Measurements from ENCODE around the gene PCTP. TPM values are rescaled to one million over a fixed set of nuclear protein-coding genes. Genes with fewer than 3 reads are reported as not detected.

The PCTP gene
- total and polyA plus RNA-seq, 4 donors = 4.9 to 16.9 (median 10.0) TPM

- ATAC-seq (ENCODE audit: low FRiP score) = no peak
- Histone ChIP-seq H3K27me3 (ENCODE audit: control insufficient read depth in 1 of 2, insufficient read depth in 2 of 2, low read length in 1 of 2) (no peaks in the 10 kb centered on the region), H3K27ac (ENCODE audit: low read depth in 1 of 2, low read length in 2 of 2) (no peak overlapping the region), H3K4me1 (ENCODE audit: control insufficient read depth in 1 of 2, insufficient read depth in 2 of 2, low read length in 2 of 2) (peaks cover 0 to 6% of the 10 kb centered on the region in 2 donors), H3K9me3 (ENCODE audit: control insufficient read depth, low read length) (no peaks in the 10 kb centered on the region), H3K36me3 (ENCODE audit: control insufficient read depth in 1 of 2, insufficient read depth in 2 of 2, low read length in 1 of 2) (peaks cover 0 to 2% of the 10 kb centered on the region in 2 donors), H3K4me3 (ENCODE audit: low read length in 2 of 2) (no peak overlapping the region)
- intact Hi-C loops (cut with DNase I) = no loop called here
- DNase-seq = no peak
- 90 to 93% methylated on average over 2 of the region's 2 CpGs for WGBS, 2 donors
Observed at GRCh38 chr17:55756689-55757088, 5.8 kb downstream of the PCTP start.

- WGBS, 2 donors = 97 to 99% methylated on average over 1 of the region's 1 CpG
- peaks cover 0 to 2% of the 10 kb centered on the region in 2 donors for H3K36me3 ChIP-seq (ENCODE audit: control insufficient read depth in 1 of 2, insufficient read depth in 2 of 2, low read length in 1 of 2)
- H3K9me3 ChIP-seq (ENCODE audit: control insufficient read depth, low read length) = no peaks in the 10 kb centered on the region
- H3K4me1 ChIP-seq (ENCODE audit: control insufficient read depth in 1 of 2, insufficient read depth in 2 of 2, low read length in 2 of 2) = no peaks in the 10 kb centered on the region
- intact Hi-C loops (cut with DNase I) = no loop called here
- no peak for ATAC-seq (ENCODE audit: low FRiP score)
- H3K27me3 ChIP-seq (ENCODE audit: control insufficient read depth in 1 of 2, insufficient read depth in 2 of 2, low read length in 1 of 2) = no peaks in the 10 kb centered on the region
- no peak overlapping the region for H3K27ac ChIP-seq (ENCODE audit: low read depth in 1 of 2, low read length in 2 of 2)
- H3K4me3 ChIP-seq (ENCODE audit: low read length in 2 of 2) = no peak overlapping the region
- DNase-seq = no peak
Observed at GRCh38 chr17:55757659-55758058, 6.8 kb downstream of the PCTP start.

- H3K36me3 ChIP-seq (ENCODE audit: control insufficient read depth in 1 of 2, insufficient read depth in 2 of 2, low read length in 1 of 2) = peaks cover 0 to 2% of the 10 kb centered on the region in 2 donors
- no peaks in the 10 kb centered on the region for H3K27me3 ChIP-seq (ENCODE audit: control insufficient read depth in 1 of 2, insufficient read depth in 2 of 2, low read length in 1 of 2)
- ATAC-seq (ENCODE audit: low FRiP score) (no peak), DNase-seq (no peak)
- H3K4me3 ChIP-seq (ENCODE audit: low read length in 2 of 2) = no peak overlapping the region
- H3K4me1 ChIP-seq (ENCODE audit: control insufficient read depth in 1 of 2, insufficient read depth in 2 of 2, low read length in 2 of 2) = no peaks in the 10 kb centered on the region
- H3K9me3 ChIP-seq (ENCODE audit: control insufficient read depth, low read length) = no peaks in the 10 kb centered on the region
- no peak overlapping the region for H3K27ac ChIP-seq (ENCODE audit: low read depth in 1 of 2, low read length in 2 of 2)
- intact Hi-C loops (cut with DNase I) = no loop called here
Observed at GRCh38 chr17:55758171-55758570, 7.3 kb downstream of the PCTP start.

GRCh38 chr17:55760643-55761355 lies 9.9 kb downstream of the PCTP start:
- intact Hi-C loops (cut with DNase I) = no loop called here

GRCh38 chr17:55762086-55762858 lies 11.4 kb downstream of the PCTP start:
- ATAC-seq (ENCODE audit: low FRiP score) = no peak

More at GRCh38 chr17:55760643-55761355, 9.9 kb downstream of the PCTP start:
- 34 to 43% methylated on average over 3 of the region's 3 CpGs for WGBS, 2 donors
- H3K27me3 ChIP-seq (ENCODE audit: control insufficient read depth in 1 of 2, insufficient read depth in 2 of 2, low read length in 1 of 2) = no peaks in the 10 kb centered on the region
- H3K4me1 ChIP-seq (ENCODE audit: control insufficient read depth in 1 of 2, insufficient read depth in 2 of 2, low read length in 2 of 2) = no peaks in the 10 kb centered on the region
- H3K36me3 ChIP-seq (ENCODE audit: control insufficient read depth in 1 of 2, insufficient read depth in 2 of 2, low read length in 1 of 2) = no peaks in the 10 kb centered on the region
- DNase-seq (no peak), ATAC-seq (ENCODE audit: low FRiP score) (no peak)
- no peaks in the 10 kb centered on the region for H3K9me3 ChIP-seq (ENCODE audit: control insufficient read depth, low read length)
- H3K4me3 ChIP-seq (ENCODE audit: low read length in 2 of 2) = no peak overlapping the region
- no peak overlapping the region for H3K27ac ChIP-seq (ENCODE audit: low read depth in 1 of 2, low read length in 2 of 2)

GRCh38 chr17:55763856-55764255 lies 13.0 kb downstream of the PCTP start:
- 75 to 76% methylated on average over 6 of the region's 6 CpGs for WGBS, 2 donors
- Histone ChIP-seq H3K27ac (ENCODE audit: low read depth in 1 of 2, low read length in 2 of 2) (no peak overlapping the region), H3K4me3 (ENCODE audit: low read length in 2 of 2) (no peak overlapping the region), H3K9me3 (ENCODE audit: control insufficient read depth, low read length) (no peaks in the 10 kb centered on the region), H3K36me3 (ENCODE audit: control insufficient read depth in 1 of 2, insufficient read depth in 2 of 2, low read length in 1 of 2) (no peaks in the 10 kb centered on the region), H3K27me3 (ENCODE audit: control insufficient read depth in 1 of 2, insufficient read depth in 2 of 2, low read length in 1 of 2) (no peaks in the 10 kb centered on the region), H3K4me1 (ENCODE audit: control insufficient read depth in 1 of 2, insufficient read depth in 2 of 2, low read length in 2 of 2) (no peaks in the 10 kb centered on the region)
- no peak for ATAC-seq (ENCODE audit: low FRiP score)
- intact Hi-C loops (cut with DNase I) = no loop called here
- no peak for DNase-seq

More at GRCh38 chr17:55762086-55762858, 11.4 kb downstream of the PCTP start:
- intact Hi-C loops (cut with DNase I) = no loop called here
- 91 to 93% methylated on average over 6 of the region's 6 CpGs for WGBS, 2 donors
- H3K4me1 ChIP-seq (ENCODE audit: control insufficient read depth in 1 of 2, insufficient read depth in 2 of 2, low read length in 2 of 2) = no peaks in the 10 kb centered on the region
- H3K4me3 ChIP-seq (ENCODE audit: low read length in 2 of 2) = no peak overlapping the region
- no peak for DNase-seq
- no peaks in the 10 kb centered on the region for H3K27me3 ChIP-seq (ENCODE audit: control insufficient read depth in 1 of 2, insufficient read depth in 2 of 2, low read length in 1 of 2)
- no peaks in the 10 kb centered on the region for H3K36me3 ChIP-seq (ENCODE audit: control insufficient read depth in 1 of 2, insufficient read depth in 2 of 2, low read length in 1 of 2)
- H3K9me3 ChIP-seq (ENCODE audit: control insufficient read depth, low read length) = no peaks in the 10 kb centered on the region
- H3K27ac ChIP-seq (ENCODE audit: low read depth in 1 of 2, low read length in 2 of 2) = no peak overlapping the region

- H3K27me3 ChIP-seq (ENCODE audit: control insufficient read depth in 1 of 2, insufficient read depth in 2 of 2, low read length in 1 of 2) = no peaks in the 10 kb centered on the region
- intact Hi-C loops (cut with DNase I) = no loop called here
- DNase-seq (no peak), ATAC-seq (ENCODE audit: low FRiP score) (no peak)
- H3K4me1 ChIP-seq (ENCODE audit: control insufficient read depth in 1 of 2, insufficient read depth in 2 of 2, low read length in 2 of 2) = no peaks in the 10 kb centered on the region
- H3K36me3 ChIP-seq (ENCODE audit: control insufficient read depth in 1 of 2, insufficient read depth in 2 of 2, low read length in 1 of 2) = peaks cover 0 to 3% of the 10 kb centered on the region in 2 donors
- H3K9me3 ChIP-seq (ENCODE audit: control insufficient read depth, low read length) = no peaks in the 10 kb centered on the region
- WGBS, 2 donors = 91 to 94% methylated on average over 4 of the region's 4 CpGs
- no peak overlapping the region for H3K27ac ChIP-seq (ENCODE audit: low read depth in 1 of 2, low read length in 2 of 2)
- H3K4me3 ChIP-seq (ENCODE audit: low read length in 2 of 2) = no peak overlapping the region
Observed at GRCh38 chr17:55764610-55765009, 13.8 kb downstream of the PCTP start.

- intact Hi-C loops (cut with DNase I) = no loop called here
- DNase-seq (no peak), ATAC-seq (ENCODE audit: low FRiP score) (no peak)
- peaks cover 0 to 3% of the 10 kb centered on the region in 2 donors for H3K36me3 ChIP-seq (ENCODE audit: control insufficient read depth in 1 of 2, insufficient read depth in 2 of 2, low read length in 1 of 2)
- H3K27me3 ChIP-seq (ENCODE audit: control insufficient read depth in 1 of 2, insufficient read depth in 2 of 2, low read length in 1 of 2) = no peaks in the 10 kb centered on the region
- no peaks in the 10 kb centered on the region for H3K9me3 ChIP-seq (ENCODE audit: control insufficient read depth, low read length)
- H3K4me1 ChIP-seq (ENCODE audit: control insufficient read depth in 1 of 2, insufficient read depth in 2 of 2, low read length in 2 of 2) = no peaks in the 10 kb centered on the region
- H3K27ac ChIP-seq (ENCODE audit: low read depth in 1 of 2, low read length in 2 of 2) = no peak overlapping the region
- WGBS, 2 donors = 96 to 98% methylated on average over 3 of the region's 3 CpGs
- H3K4me3 ChIP-seq (ENCODE audit: low read length in 2 of 2) = no peak overlapping the region
Observed at GRCh38 chr17:55765472-55765871, 14.6 kb downstream of the PCTP start.

Data from aorta (tissue), 5 donors.